ENCODE data around the gene GPR152.
"Not testable (repeated sequence)": the region's sequence is repeated elsewhere in the genome, so short reads cannot be mapped to it uniquely, and the experiment has no call there.

GPR152 gene

GRCh38 chr11:67489203-67489884 lies 36.8 kb upstream of the GPR152 start:
- Histone ChIP-seq H3K36me3 (ENCODE audit: control insufficient read depth in 5 of 5, insufficient read depth in 5 of 5, low read length in 5 of 5) (peaks cover 0 to 73% (median 53%) of the 10 kb centered on the region in 5 donors), H3K27ac (ENCODE audit: low read depth, low read length) (no peak overlapping the region), H3K4me3 (ENCODE audit: low read depth in 1 of 5, low read length in 5 of 5) (no peak overlapping the region), H3K9me3 (ENCODE audit: control insufficient read depth in 5 of 5, low read length in 5 of 5) (no peaks in the 10 kb centered on the region), H3K4me1 (ENCODE audit: control insufficient read depth in 5 of 5, insufficient read depth in 5 of 5, low read length in 5 of 5) (peaks cover 0 to 12% (median 5%) of the 10 kb centered on the region in 5 donors), H3K27me3 (ENCODE audit: control insufficient read depth in 5 of 5, insufficient read depth in 4 of 5, low read length in 5 of 5) (no peaks in the 10 kb centered on the region), H3K9ac (ENCODE audit: low read length in 5 of 5) (no peak overlapping the region)

GRCh38 chr11:67486481-67487195 lies 34.1 kb upstream of the GPR152 start:
- no peaks in the 10 kb centered on the region for H3K9me3 ChIP-seq (ENCODE audit: control insufficient read depth in 5 of 5, low read length in 5 of 5)
- H3K4me3 ChIP-seq (ENCODE audit: low read depth in 1 of 5, low read length in 5 of 5): no peak overlapping the region
- H3K27ac ChIP-seq (ENCODE audit: low read depth, low read length): no peak overlapping the region
- H3K36me3 ChIP-seq (ENCODE audit: control insufficient read depth in 5 of 5, insufficient read depth in 5 of 5, low read length in 5 of 5): peaks cover 0 to 49% (median 34%) of the 10 kb centered on the region in 5 donors
- no peak overlapping the region for H3K9ac ChIP-seq (ENCODE audit: low read length in 5 of 5)
- no peaks in the 10 kb centered on the region for H3K27me3 ChIP-seq (ENCODE audit: control insufficient read depth in 5 of 5, insufficient read depth in 4 of 5, low read length in 5 of 5)
- peaks cover 3 to 29% (median 25%) of the 10 kb centered on the region in 5 donors for H3K4me1 ChIP-seq (ENCODE audit: control insufficient read depth in 5 of 5, insufficient read depth in 5 of 5, low read length in 5 of 5)

- H3K27ac ChIP-seq (ENCODE audit: low read depth, low read length); H3K4me3 ChIP-seq (ENCODE audit: low read depth in 1 of 5, low read length in 5 of 5); H3K9me3 ChIP-seq (ENCODE audit: control insufficient read depth in 5 of 5, low read length in 5 of 5); H3K27me3 ChIP-seq (ENCODE audit: control insufficient read depth in 5 of 5, insufficient read depth in 4 of 5, low read length in 5 of 5); H3K9ac ChIP-seq (ENCODE audit: low read length in 5 of 5): not testable (repeated sequence)
- Histone ChIP-seq H3K36me3 (ENCODE audit: control insufficient read depth in 5 of 5, insufficient read depth in 5 of 5, low read length in 5 of 5) (peaks cover 0 to 42% (median 27%) of the 10 kb centered on the region in 5 donors), H3K4me1 (ENCODE audit: control insufficient read depth in 5 of 5, insufficient read depth in 5 of 5, low read length in 5 of 5) (peaks cover 3 to 29% (median 25%) of the 10 kb centered on the region in 5 donors)
Measured at GRCh38 chr11:67485873-67486361, 33.4 kb upstream of the GPR152 start.

- H3K9me3 ChIP-seq (ENCODE audit: control insufficient read depth in 5 of 5, low read length in 5 of 5): no peaks in the 10 kb centered on the region
- H3K36me3 ChIP-seq (ENCODE audit: control insufficient read depth in 5 of 5, insufficient read depth in 5 of 5, low read length in 5 of 5): peaks cover 0 to 32% (median 17%) of the 10 kb centered on the region in 5 donors
- H3K4me3 ChIP-seq (ENCODE audit: low read depth in 1 of 5, low read length in 5 of 5): peak overlapping the region in 1 of 5 donors; percentile 5
- H3K9ac ChIP-seq (ENCODE audit: low read length in 5 of 5): peak overlapping the region in 3 of 5 donors; percentile 31 to 49 (median 49)
- H3K27ac ChIP-seq (ENCODE audit: low read depth, low read length): no peak overlapping the region
- no peaks in the 10 kb centered on the region for H3K27me3 ChIP-seq (ENCODE audit: control insufficient read depth in 5 of 5, insufficient read depth in 4 of 5, low read length in 5 of 5)
- peaks cover 3 to 29% (median 25%) of the 10 kb centered on the region in 5 donors for H3K4me1 ChIP-seq (ENCODE audit: control insufficient read depth in 5 of 5, insufficient read depth in 5 of 5, low read length in 5 of 5)
Measured at GRCh38 chr11:67484847-67485311, 32.4 kb upstream of the GPR152 start.

GRCh38 chr11:67483831-67484665 lies 31.5 kb upstream of the GPR152 start:
- no peaks in the 10 kb centered on the region for H3K27me3 ChIP-seq (ENCODE audit: control insufficient read depth in 5 of 5, insufficient read depth in 4 of 5, low read length in 5 of 5)
- H3K9me3 ChIP-seq (ENCODE audit: control insufficient read depth in 5 of 5, low read length in 5 of 5): no peaks in the 10 kb centered on the region
- H3K27ac ChIP-seq (ENCODE audit: low read depth, low read length): no peak overlapping the region
- H3K9ac ChIP-seq (ENCODE audit: low read length in 5 of 5): peak overlapping the region in 3 of 5 donors; percentile 31 to 53 (median 49)
- peaks cover 3 to 29% (median 25%) of the 10 kb centered on the region in 5 donors for H3K4me1 ChIP-seq (ENCODE audit: control insufficient read depth in 5 of 5, insufficient read depth in 5 of 5, low read length in 5 of 5)
- H3K4me3 ChIP-seq (ENCODE audit: low read depth in 1 of 5, low read length in 5 of 5): peak overlapping the region in 4 of 5 donors; percentile 57 to 87 (median 84)
- peaks cover 0 to 23% (median 9%) of the 10 kb centered on the region in 5 donors for H3K36me3 ChIP-seq (ENCODE audit: control insufficient read depth in 5 of 5, insufficient read depth in 5 of 5, low read length in 5 of 5)

- H3K4me1 ChIP-seq (ENCODE audit: control insufficient read depth in 5 of 5, insufficient read depth in 5 of 5, low read length in 5 of 5): peaks cover 3 to 29% (median 25%) of the 10 kb centered on the region in 5 donors
- H3K9ac ChIP-seq (ENCODE audit: low read length in 5 of 5): peak within 1 kb of the TSS in 4 of 5 donors; percentile 64 to 73 (median 69)
- no peaks in the 10 kb centered on the region for H3K27me3 ChIP-seq (ENCODE audit: control insufficient read depth in 5 of 5, insufficient read depth in 4 of 5, low read length in 5 of 5)
- H3K36me3 ChIP-seq (ENCODE audit: control insufficient read depth in 5 of 5, insufficient read depth in 5 of 5, low read length in 5 of 5): peaks cover 0 to 16% (median 9%) of the 10 kb centered on the region in 5 donors
- H3K4me3 ChIP-seq (ENCODE audit: low read depth in 1 of 5, low read length in 5 of 5): peak within 1 kb of the TSS; percentile 48 to 87 (median 83)
- H3K27ac ChIP-seq (ENCODE audit: low read depth, low read length): peak within 1 kb of the TSS; percentile 82
- H3K9me3 ChIP-seq (ENCODE audit: control insufficient read depth in 5 of 5, low read length in 5 of 5): no peaks in the 10 kb centered on the region
Measured at GRCh38 chr11:67482827-67483798, 30.6 kb upstream of the GPR152 start, which contains the start of gene AIP. Gene AIP (plus strand): TSS chr11:67483026. CDS start chr11:67483159, 133 bp downstream.

- Histone ChIP-seq H3K4me1 (ENCODE audit: control insufficient read depth in 5 of 5, insufficient read depth in 5 of 5, low read length in 5 of 5) (peaks cover 3 to 29% (median 25%) of the 10 kb centered on the region in 5 donors), H3K27me3 (ENCODE audit: control insufficient read depth in 5 of 5, insufficient read depth in 4 of 5, low read length in 5 of 5) (no peaks in the 10 kb centered on the region), H3K9me3 (ENCODE audit: control insufficient read depth in 5 of 5, low read length in 5 of 5) (no peaks in the 10 kb centered on the region), H3K27ac (ENCODE audit: low read depth, low read length) (peak overlapping the region; percentile 82), H3K9ac (ENCODE audit: low read length in 5 of 5) (peak overlapping the region in 4 of 5 donors; percentile 30 to 73 (median 64)), H3K4me3 (ENCODE audit: low read depth in 1 of 5, low read length in 5 of 5) (peak overlapping the region; percentile 48 to 87 (median 83)), H3K36me3 (ENCODE audit: control insufficient read depth in 5 of 5, insufficient read depth in 5 of 5, low read length in 5 of 5) (peaks cover 0 to 8% (median 5%) of the 10 kb centered on the region in 5 donors)
Measured at GRCh38 chr11:67482275-67482826, 29.8 kb upstream of the GPR152 start.

- H3K9me3 ChIP-seq (ENCODE audit: control insufficient read depth in 5 of 5, low read length in 5 of 5); H3K4me1 ChIP-seq (ENCODE audit: control insufficient read depth in 5 of 5, insufficient read depth in 5 of 5, low read length in 5 of 5); H3K36me3 ChIP-seq (ENCODE audit: control insufficient read depth in 5 of 5, insufficient read depth in 5 of 5, low read length in 5 of 5); H3K27ac ChIP-seq (ENCODE audit: low read depth, low read length); H3K4me3 ChIP-seq (ENCODE audit: low read depth in 1 of 5, low read length in 5 of 5); H3K9ac ChIP-seq (ENCODE audit: low read length in 5 of 5); H3K27me3 ChIP-seq (ENCODE audit: control insufficient read depth in 5 of 5, insufficient read depth in 4 of 5, low read length in 5 of 5): not testable (repeated sequence)
Measured at GRCh38 chr11:67477344-67478050, 25.0 kb upstream of the GPR152 start.

Measured in subcutaneous abdominal adipose tissue (tissue), 5 donors.